AG04449 (cell line): ENCODE measurements around the gene USH2A.

Experiments used
- CTCF ChIA-PET: fragments of 350-600 bp; formaldehyde crosslinking; extraction: SDS; loops from one replicate; lab custom pipeline; 2021; ENCODE audit warnings: antibody characterized with exemption; lab: Yijun Ruan, JAX
- POLR2A ChIA-PET: fragments of 400-600, 350-600 bp; formaldehyde crosslinking; extraction: SDS; loops from one replicate; lab custom pipeline; 2020; ENCODE audit warnings: antibody characterized with exemption, inconsistent platforms; lab: Yijun Ruan, JAX
- DNase-seq: peaks from one replicate; pipeline ENCODE4 v3.0.0-alpha.2; 2010; ENCODE audit warnings: low read depth, low spot score
- H3K4me3 ChIP-seq: 2 replicates; pipeline ENCODE4 v1.5.1; 2011; ENCODE audit warnings: low read depth, mild to moderate bottlenecking, control low read depth, low read length
- CTCF ChIP-seq: IDR thresholded peaks from one replicate; pipeline ENCODE4 v1.5.1; 2011; ENCODE audit warnings: mild to moderate bottlenecking, moderate library complexity, low read length, control low read depth, inconsistent platforms; ENCODE audit not compliant: insufficient read depth; ENCODE audit errors: missing control alignments

The USH2A gene

DNA sequence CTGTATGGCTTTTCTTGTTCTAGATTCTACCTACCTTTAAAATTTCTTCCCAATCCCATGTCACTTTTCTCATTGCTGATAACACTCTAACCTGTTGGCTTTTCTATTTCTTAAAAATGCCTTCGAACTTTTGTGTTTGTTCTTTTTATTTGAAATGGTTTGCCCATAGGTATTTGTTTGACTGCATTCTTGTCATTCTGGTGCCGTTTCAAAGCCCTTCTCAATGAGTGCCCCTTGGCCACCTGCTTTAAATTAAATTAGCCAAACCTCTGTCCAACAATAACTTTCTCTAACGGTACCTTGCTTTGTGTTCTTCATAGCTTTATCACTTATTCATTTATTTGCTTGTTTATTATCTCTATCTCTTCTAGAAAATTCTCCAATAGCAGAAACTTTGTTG, 817.2 kb downstream of the USH2A start:
- DNase-seq = no peak
- POLR2A ChIA-PET = no interaction called here
- no peak for TF ChIP-seq CTCF
- no peak overlapping the region for H3K4me3 ChIP-seq
- CTCF ChIA-PET = interaction anchor here (1.0 to 5.6 kb wide), 5 partner anchors 11 to 81 kb away, joined by 3 to 37 read pairs (median 8); partner anchors contain the start of gene KCTD3

- CTCF ChIA-PET = interaction anchor here (1.1 to 5.6 kb wide), 7 partner anchors 11 to 38 kb away, joined by 3 to 37 read pairs (median 4); partner anchors contain the start of gene KCTD3
- POLR2A ChIA-PET = no interaction called here
- no peak for DNase-seq
- no peak for TF ChIP-seq CTCF
- H3K4me3 ChIP-seq = no peak overlapping the region
Measured at GRCh38 chr1:215605011-215605621, 818.1 kb downstream of the USH2A start.

DNA sequence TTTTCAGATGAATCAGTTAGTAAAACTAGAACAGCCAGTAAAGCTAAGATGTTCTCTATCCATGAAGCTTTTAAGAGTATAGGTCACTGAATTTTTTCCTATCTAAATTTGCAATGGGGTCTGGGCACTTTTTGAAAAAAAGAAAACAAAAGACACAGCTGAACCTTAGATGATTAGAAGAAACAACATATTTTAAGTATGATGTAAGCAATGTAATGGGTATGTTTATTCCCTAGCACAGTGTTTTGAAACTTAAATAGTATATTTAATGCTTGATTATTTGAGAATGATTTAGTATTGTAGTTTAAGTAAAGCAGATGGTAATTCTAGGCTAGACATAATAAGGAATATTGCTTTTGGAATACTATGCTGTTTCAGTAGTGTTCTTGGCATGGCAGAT, 819.9 kb downstream of the USH2A start:
- ChIA-PET CTCF (interaction anchor here (1.2 to 5.6 kb wide), 3 partner anchors 12 to 16 kb away, joined by 3 to 37 read pairs (median 10); no protein-coding TSS in a partner anchor), POLR2A (no interaction called here)
- TF ChIP-seq CTCF = no peak
- no peak for DNase-seq
- no peak overlapping the region for H3K4me3 ChIP-seq

DNA sequence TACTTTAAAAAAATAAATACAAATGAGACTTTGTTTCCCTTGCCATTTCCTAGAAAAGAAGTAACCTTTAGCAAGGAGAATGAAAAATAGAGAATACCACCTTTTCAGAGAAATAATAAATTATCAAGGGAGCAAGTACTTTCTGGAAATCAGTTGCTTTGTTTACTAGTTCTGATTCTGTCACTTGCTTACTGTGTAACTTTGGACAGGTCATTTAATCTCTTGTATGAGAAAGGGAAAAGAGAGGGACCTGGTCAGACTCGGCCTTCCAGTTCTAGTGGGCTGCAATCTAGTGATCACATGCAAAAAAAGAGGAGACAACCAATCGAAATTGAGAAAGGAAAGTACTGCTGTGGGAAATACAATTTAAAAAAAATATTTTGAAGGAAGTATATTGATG, 822.0 kb downstream of the USH2A start:
- no peak overlapping the region for H3K4me3 ChIP-seq
- no peak for TF ChIP-seq CTCF
- no peak for DNase-seq
- ChIA-PET CTCF (no interaction called here), POLR2A (no interaction called here)

GRCh38 chr1:215600867-215601266, 822.4 kb downstream of the USH2A start:
- TF ChIP-seq CTCF = no peak
- ChIA-PET POLR2A (no interaction called here), CTCF (interaction anchor here (1.3 kb wide), 1 partner anchor 620 kb away, joined by 3 read pairs; no protein-coding TSS in a partner anchor)
- no peak for DNase-seq
- H3K4me3 ChIP-seq = no peak overlapping the region

DNA sequence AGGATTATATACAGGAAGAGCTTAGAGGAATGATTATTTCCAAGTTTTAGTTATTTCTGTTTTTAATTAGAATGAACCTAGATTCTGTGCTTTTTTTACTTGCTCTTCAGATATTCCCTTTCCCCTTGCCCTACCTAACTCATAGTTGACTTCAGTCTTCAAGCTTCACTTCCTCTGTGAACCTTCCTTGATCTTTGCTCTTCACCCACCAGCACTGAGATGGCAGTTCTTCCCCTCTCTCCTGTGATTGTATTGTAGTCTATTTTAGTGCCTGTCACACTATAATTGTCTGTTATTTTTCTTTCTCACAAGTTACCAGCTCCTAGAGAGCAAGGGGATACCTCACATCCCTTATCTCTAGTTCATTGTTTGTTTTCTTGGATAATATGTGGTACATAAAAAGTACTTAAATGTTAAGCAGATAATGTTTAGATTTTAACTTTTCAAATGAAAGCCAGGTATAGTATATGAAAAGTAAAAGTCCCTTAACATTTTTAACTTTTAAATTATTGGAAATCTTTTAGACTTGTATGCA, 822.9 kb downstream of the USH2A start:
- ChIA-PET POLR2A (no interaction called here), CTCF (interaction anchor here (1.0 to 1.3 kb wide), 3 partner anchors 8 to 963 kb away, joined by 3 to 5 read pairs (median 3); no protein-coding TSS in a partner anchor)
- DNase-seq = no peak
- no peak overlapping the region for H3K4me3 ChIP-seq
- TF ChIP-seq CTCF = no peak
